DND-41 (cell line): ENCODE results near the gene CLASP1.

Source experiments
- ATAC-seq: fragments of 200-7000 bp; cut with Tn5 transposase; 3 replicates; pipeline ENCODE4 v1.9.1; 2021; ENCODE audit warnings: low read depth; ENCODE audit not compliant: insufficient read depth
- DNase-seq: peaks from one replicate; pipeline ENCODE4 v3.0.0-alpha.2; 2020
- H2AFZ ChIP-seq: 2 replicates; pipeline ENCODE4 v1.6.0; 2012; ENCODE audit warnings: low read depth, low read length
- H3K27ac ChIP-seq: 2 replicates; pipeline ENCODE4 v1.5.1; 2012; ENCODE audit warnings: low read length, inconsistent platforms
- H3K27me3 ChIP-seq: fragments of 200-600 bp; sonication (generic); 2 replicates; pipeline ENCODE4 v1.6.0; 2012; ENCODE audit warnings: low read length, mild to moderate bottlenecking, inconsistent platforms; ENCODE audit not compliant: insufficient read depth, poor library complexity
- H3K36me3 ChIP-seq: 2 replicates; pipeline ENCODE4 v1.5.1; 2012; ENCODE audit warnings: low read length, inconsistent platforms; ENCODE audit not compliant: insufficient read depth
- H3K4me1 ChIP-seq: 2 replicates; pipeline ENCODE4 v1.5.1; 2012; ENCODE audit warnings: mild to moderate bottlenecking, low read length; ENCODE audit not compliant: insufficient read depth
- H3K4me2 ChIP-seq: 2 replicates; pipeline ENCODE4 v1.6.0; 2012; ENCODE audit warnings: mild to moderate bottlenecking, moderate library complexity, low read length, inconsistent platforms; ENCODE audit not compliant: insufficient read depth
- H3K4me3 ChIP-seq, 2 experiments: fragments of 200-600 bp in 1 of 2; shearing (Covaris generic) in 1 of 2; 2 replicates each; pipeline ENCODE4 v1.5.1; 2012 to 2016; ENCODE audit warnings: inconsistent platforms in 2 of 2, low read length in 2 of 2, mild to moderate bottlenecking in 2 of 2, low read depth in 1 of 2, moderate library complexity in 1 of 2
- H3K79me2 ChIP-seq: 2 replicates; pipeline ENCODE4 v1.6.0; 2012; ENCODE audit warnings: low read length, inconsistent platforms; ENCODE audit not compliant: insufficient read depth
- H3K9ac ChIP-seq: 2 replicates; pipeline ENCODE4 v1.6.0; 2012; ENCODE audit warnings: low read depth, mild to moderate bottlenecking, inconsistent platforms, low read length, moderate library complexity
- H3K9me3 ChIP-seq: 2 replicates; pipeline ENCODE4 v1.5.1; 2012; ENCODE audit warnings: low read length, moderate library complexity, mild to moderate bottlenecking, inconsistent platforms; ENCODE audit not compliant: insufficient read depth, severe bottlenecking
- H4K20me1 ChIP-seq: 2 replicates; pipeline ENCODE4 v1.6.0; 2012; ENCODE audit warnings: low read length; ENCODE audit not compliant: insufficient read depth
- EZH2 ChIP-seq: IDR thresholded peaks from 3 replicates; pipeline ENCODE4 v1.6.1; 2012; ENCODE audit warnings: borderline replicate concordance, low read depth, mild to moderate bottlenecking, moderate library complexity, low read length, inconsistent platforms; ENCODE audit not compliant: severe bottlenecking
- TF ChIP-seq, protein P1 (sequence below): IDR thresholded peaks from 2 replicates; pipeline ENCODE4 v1.5.1; 2012; ENCODE audit warnings: borderline replicate concordance, low read length, moderate library complexity, mild to moderate bottlenecking; ENCODE audit not compliant: poor library complexity, severe bottlenecking; ENCODE audit errors: extremely low read depth

CLASP1 gene

GRCh38 chr2:121368836-121369235 is 280.4 kb downstream of the CLASP1 start:
- peaks cover 71% of the 10 kb centered on the region for H3K36me3 ChIP-seq
- no peak overlapping the region for H3K27ac ChIP-seq
- TF ChIP-seq EZH2: no peak
- TF ChIP-seq, protein P1, sequence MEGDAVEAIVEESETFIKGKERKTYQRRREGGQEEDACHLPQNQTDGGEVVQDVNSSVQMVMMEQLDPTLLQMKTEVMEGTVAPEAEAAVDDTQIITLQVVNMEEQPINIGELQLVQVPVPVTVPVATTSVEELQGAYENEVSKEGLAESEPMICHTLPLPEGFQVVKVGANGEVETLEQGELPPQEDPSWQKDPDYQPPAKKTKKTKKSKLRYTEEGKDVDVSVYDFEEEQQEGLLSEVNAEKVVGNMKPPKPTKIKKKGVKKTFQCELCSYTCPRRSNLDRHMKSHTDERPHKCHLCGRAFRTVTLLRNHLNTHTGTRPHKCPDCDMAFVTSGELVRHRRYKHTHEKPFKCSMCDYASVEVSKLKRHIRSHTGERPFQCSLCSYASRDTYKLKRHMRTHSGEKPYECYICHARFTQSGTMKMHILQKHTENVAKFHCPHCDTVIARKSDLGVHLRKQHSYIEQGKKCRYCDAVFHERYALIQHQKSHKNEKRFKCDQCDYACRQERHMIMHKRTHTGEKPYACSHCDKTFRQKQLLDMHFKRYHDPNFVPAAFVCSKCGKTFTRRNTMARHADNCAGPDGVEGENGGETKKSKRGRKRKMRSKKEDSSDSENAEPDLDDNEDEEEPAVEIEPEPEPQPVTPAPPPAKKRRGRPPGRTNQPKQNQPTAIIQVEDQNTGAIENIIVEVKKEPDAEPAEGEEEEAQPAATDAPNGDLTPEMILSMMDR: no peak
- no peaks in the 10 kb centered on the region for H3K4me1 ChIP-seq
- H3K79me2 ChIP-seq: no peaks in the 10 kb centered on the region
- no peak overlapping the region for H2AFZ ChIP-seq
- H3K4me3 ChIP-seq: no peak overlapping the region
- no peaks in the 10 kb centered on the region for H4K20me1 ChIP-seq
- no peaks in the 10 kb centered on the region for H3K27me3 ChIP-seq
- no peak overlapping the region for H3K4me2 ChIP-seq
- no peak for ATAC-seq
- no peak for DNase-seq
- H3K9me3 ChIP-seq: no peaks in the 10 kb centered on the region
- no peak overlapping the region for H3K9ac ChIP-seq

- no peaks in the 10 kb centered on the region for H3K79me2 ChIP-seq
- H3K4me2 ChIP-seq: no peak overlapping the region
- TF ChIP-seq EZH2: no peak
- TF ChIP-seq, protein P1: no peak
- H3K4me3 ChIP-seq: no peak overlapping the region
- no peak for ATAC-seq
- peaks cover 72% of the 10 kb centered on the region for H3K36me3 ChIP-seq
- no peaks in the 10 kb centered on the region for H3K9me3 ChIP-seq
- H3K9ac ChIP-seq: no peak overlapping the region
- H4K20me1 ChIP-seq: no peaks in the 10 kb centered on the region
- H3K4me1 ChIP-seq: no peaks in the 10 kb centered on the region
- no peak overlapping the region for H3K27ac ChIP-seq
- H2AFZ ChIP-seq: no peak overlapping the region
- H3K27me3 ChIP-seq: no peaks in the 10 kb centered on the region
- no peak for DNase-seq
Observed at GRCh38 chr2:121368155-121368554, 281.1 kb downstream of the CLASP1 start.

- Histone ChIP-seq H3K27ac (no peak overlapping the region), H2AFZ (no peak overlapping the region), H3K79me2 (no peaks in the 10 kb centered on the region), H4K20me1 (no peaks in the 10 kb centered on the region), H3K27me3 (no peaks in the 10 kb centered on the region), H3K4me3 (no peak overlapping the region), H3K4me2 (no peak overlapping the region), H3K4me1 (no peaks in the 10 kb centered on the region), H3K9ac (no peak overlapping the region), H3K9me3 (no peaks in the 10 kb centered on the region), H3K36me3 (peaks cover 72% of the 10 kb centered on the region)
- TF ChIP-seq, protein P1: no peak
- no peak for TF ChIP-seq EZH2
- DNase-seq: no peak
- no peak for ATAC-seq
Observed at GRCh38 chr2:121367246-121367900, 281.9 kb downstream of the CLASP1 start.
